GM10266 (cell line): ENCODE data around the gene PTPRD.

ENCODE experiments used
- DNase-seq: peaks from one replicate; pipeline ENCODE4 v3.0.0; 2012; ENCODE audit errors: extremely low spot score
- CTCF ChIP-seq: IDR thresholded peaks from 2 replicates; pipeline ENCODE4 v1.5.1; 2012; ENCODE audit warnings: mild to moderate bottlenecking, low read depth; ENCODE audit not compliant: control insufficient read depth, insufficient read depth; ENCODE audit errors: missing control alignments

The PTPRD gene

GRCh38 chr9:10071579-10071978 lies 541.2 kb downstream of the PTPRD start:
- TF ChIP-seq CTCF, result no peak
- DNase-seq, result no peak

- DNase-seq, result no peak
- TF ChIP-seq CTCF, result no peak
Observed at GRCh38 chr9:10062629-10063395, 550.0 kb downstream of the PTPRD start.

- no peak for TF ChIP-seq CTCF
- DNase-seq, result no peak
Observed at GRCh38 chr9:10059044-10059443, 553.8 kb downstream of the PTPRD start.

GRCh38 chr9:10055886-10056395 lies 556.9 kb downstream of the PTPRD start:
- DNase-seq, result no peak
- TF ChIP-seq CTCF, result no peak

- no peak for TF ChIP-seq CTCF
- DNase-seq, result no peak
Observed at GRCh38 chr9:10054456-10054855, 558.3 kb downstream of the PTPRD start.

- no peak for DNase-seq
- no peak for TF ChIP-seq CTCF
Observed at GRCh38 chr9:10052916-10053315, 559.9 kb downstream of the PTPRD start.

GRCh38 chr9:10052181-10052580 lies 560.6 kb downstream of the PTPRD start:
- no peak for TF ChIP-seq CTCF
- DNase-seq, result no peak
